Gastroesophageal sphincter (tissue), 4 donors: ENCODE measurements around the gene UGGT1. TPM values are rescaled to one million over a fixed set of nuclear protein-coding genes. Genes with fewer than 3 reads are reported as not detected.

Source experiments
- ATAC-seq: fragments of 150-250 bp; one replicate; pipeline ENCODE4 v1.9.1; 2016; ENCODE audit warnings: mild to moderate bottlenecking, moderate library complexity
- H3K27ac ChIP-seq, 4 donors: fragments of 200-600 bp; sonication (generic) in 3 of 4; 1 replicate in 3 of 4; 2 replicates in 1 of 4; pipeline ENCODE4 v1.5.1; 2016 to 2019
- H3K27me3 ChIP-seq: fragments of 200-600 bp; sonication (generic); one replicate; pipeline ENCODE4 v1.5.1; 2019
- H3K36me3 ChIP-seq, 2 donors: fragments of 200-600 bp; sonication (generic); one replicate each; pipeline ENCODE4 v1.5.1; 2019; ENCODE audit warnings: control low read depth in 1 of 2
- H3K4me1 ChIP-seq, 3 donors: fragments of 200-600 bp; sonication (generic); 1 replicate in 2 of 3; 2 replicates in 1 of 3; pipeline ENCODE4 v1.5.1; 2016 to 2019; ENCODE audit warnings: control low read depth in 2 of 3
- H3K4me3 ChIP-seq, 2 donors: fragments of 200-600 bp; sonication (generic); one replicate each; pipeline ENCODE4 v1.5.1; 2019; ENCODE audit warnings: mild to moderate bottlenecking in 1 of 2, moderate library complexity in 1 of 2
- H3K9me3 ChIP-seq, 3 donors: fragments of 200-600 bp; sonication (generic); one replicate each; pipeline ENCODE4 v1.5.1; 2017 to 2019; ENCODE audit warnings: control low read depth in 2 of 3
- EP300 ChIP-seq: sonication (generic); formaldehyde crosslinking; IDR thresholded peaks from one replicate; pipeline ENCODE4 v1.6.1; 2017; ENCODE audit warnings: antibody characterized with exemption, mild to moderate bottlenecking
- POLR2A ChIP-seq, 2 donors: fragments of 450-650 bp; IDR thresholded peaks; one replicate each; pipeline ENCODE4 v1.6.1; 2017; ENCODE audit warnings: antibody characterized with exemption in 2 of 2, mild to moderate bottlenecking in 2 of 2, moderate library complexity in 1 of 2
- POLR2AphosphoS5 ChIP-seq: sonication (generic); formaldehyde crosslinking; IDR thresholded peaks from one replicate; pipeline ENCODE4 v1.6.1; 2017; ENCODE audit warnings: antibody characterized with exemption
- WGBS, 2 donors: methylation state at CpG; one replicate each; pipeline ENCODE4 v1.1.5; 2018; ENCODE audit warnings: low coverage in 1 of 2; 5-methylcytosine and 5-hydroxymethylcytosine counted together
- total RNA-seq, 4 donors: library from RNA; depleted of rRNA; stranded (reverse); fragments of >200 nt; gene quantifications; one replicate each; pipeline ENCODE4 v1.1.0, GENCODE V29; 2016
- TF ChIP-seq, protein P1 (sequence below), 4 experiments: fragments of 200-600 bp in 2 of 4; fragments of 450-650 bp in 2 of 4; sonication (generic) in 1 of 4; IDR thresholded peaks; one replicate each; pipeline ENCODE4 v1.5.1; 2017 to 2019; ENCODE audit warnings: antibody characterized with exemption in 4 of 4, mild to moderate bottlenecking in 2 of 4, moderate library complexity in 2 of 4

Gene UGGT1
- total RNA-seq, 4 donors from 2014 or later = 35.5 to 55.4 (median 43.4) TPM

DNA sequence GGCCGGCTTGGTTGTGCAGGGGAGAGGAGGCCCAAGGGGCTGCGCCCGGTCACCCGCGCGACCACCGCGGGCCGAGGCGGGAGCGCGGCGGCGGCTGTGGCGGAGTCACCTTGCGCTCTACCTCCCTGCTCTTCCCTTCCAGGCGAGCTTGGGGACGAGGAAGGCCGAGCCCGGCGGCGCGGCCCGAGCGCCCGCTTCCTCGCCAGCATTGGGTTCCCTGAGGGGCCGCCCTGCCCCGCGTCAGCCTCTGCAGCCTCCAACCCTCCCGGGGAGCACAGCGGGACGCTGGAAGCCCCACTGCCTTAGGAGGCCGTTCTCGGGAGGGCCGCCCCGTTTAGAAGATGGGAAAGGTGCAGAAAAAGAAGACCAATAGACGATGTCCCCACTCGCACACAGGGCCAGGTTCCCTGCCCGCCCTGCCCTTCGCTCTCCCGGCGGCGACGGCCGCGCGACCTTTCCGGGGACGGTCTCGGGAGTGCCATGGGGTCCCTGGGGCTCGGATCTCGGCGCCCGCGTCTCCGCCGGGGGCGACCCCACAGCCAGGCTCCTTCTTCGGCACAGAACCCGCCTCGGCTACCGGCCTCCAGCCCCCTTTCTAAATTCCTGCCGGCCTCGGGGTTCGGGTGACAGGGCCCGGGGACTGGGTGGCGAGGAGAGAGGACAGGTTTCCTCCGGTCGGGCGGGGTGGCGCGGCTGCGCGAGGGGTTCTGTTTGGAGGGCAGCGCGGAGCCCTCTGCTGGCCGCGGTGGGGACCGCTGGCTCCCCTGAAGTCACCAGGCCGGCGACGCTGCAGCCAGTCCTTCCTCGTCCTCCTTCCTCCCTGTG is 142.2 kb downstream of the UGGT1 start:
- Histone ChIP-seq H3K4me1 (peaks cover 0 to 28% (median 3%) of the 10 kb centered on the region in 3 donors), H3K27ac (peak overlapping the region in 3 of 4 donors; percentile 55 to 81 (median 61)), H3K27me3 (no peaks in the 10 kb centered on the region), H3K4me3 (peak overlapping the region; percentile 54 to 70), H3K36me3 (no peaks in the 10 kb centered on the region), H3K9me3 (no peaks in the 10 kb centered on the region)
- TF ChIP-seq POLR2A (IDR thresholded peaks at IDR 0.05) = no peak
- TF ChIP-seq, protein P1, sequence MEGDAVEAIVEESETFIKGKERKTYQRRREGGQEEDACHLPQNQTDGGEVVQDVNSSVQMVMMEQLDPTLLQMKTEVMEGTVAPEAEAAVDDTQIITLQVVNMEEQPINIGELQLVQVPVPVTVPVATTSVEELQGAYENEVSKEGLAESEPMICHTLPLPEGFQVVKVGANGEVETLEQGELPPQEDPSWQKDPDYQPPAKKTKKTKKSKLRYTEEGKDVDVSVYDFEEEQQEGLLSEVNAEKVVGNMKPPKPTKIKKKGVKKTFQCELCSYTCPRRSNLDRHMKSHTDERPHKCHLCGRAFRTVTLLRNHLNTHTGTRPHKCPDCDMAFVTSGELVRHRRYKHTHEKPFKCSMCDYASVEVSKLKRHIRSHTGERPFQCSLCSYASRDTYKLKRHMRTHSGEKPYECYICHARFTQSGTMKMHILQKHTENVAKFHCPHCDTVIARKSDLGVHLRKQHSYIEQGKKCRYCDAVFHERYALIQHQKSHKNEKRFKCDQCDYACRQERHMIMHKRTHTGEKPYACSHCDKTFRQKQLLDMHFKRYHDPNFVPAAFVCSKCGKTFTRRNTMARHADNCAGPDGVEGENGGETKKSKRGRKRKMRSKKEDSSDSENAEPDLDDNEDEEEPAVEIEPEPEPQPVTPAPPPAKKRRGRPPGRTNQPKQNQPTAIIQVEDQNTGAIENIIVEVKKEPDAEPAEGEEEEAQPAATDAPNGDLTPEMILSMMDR (IDR thresholded peaks at IDR 0.05) = peak in 3 of 4 experiments; percentile 84 to 95 (median 88)
- 0% methylated on average over 1 of the region's 84 CpGs; no CpG with 5 or more reads in 1 of the 2 donors for WGBS, 2 donors
- ATAC-seq = peak; percentile 96

DNA sequence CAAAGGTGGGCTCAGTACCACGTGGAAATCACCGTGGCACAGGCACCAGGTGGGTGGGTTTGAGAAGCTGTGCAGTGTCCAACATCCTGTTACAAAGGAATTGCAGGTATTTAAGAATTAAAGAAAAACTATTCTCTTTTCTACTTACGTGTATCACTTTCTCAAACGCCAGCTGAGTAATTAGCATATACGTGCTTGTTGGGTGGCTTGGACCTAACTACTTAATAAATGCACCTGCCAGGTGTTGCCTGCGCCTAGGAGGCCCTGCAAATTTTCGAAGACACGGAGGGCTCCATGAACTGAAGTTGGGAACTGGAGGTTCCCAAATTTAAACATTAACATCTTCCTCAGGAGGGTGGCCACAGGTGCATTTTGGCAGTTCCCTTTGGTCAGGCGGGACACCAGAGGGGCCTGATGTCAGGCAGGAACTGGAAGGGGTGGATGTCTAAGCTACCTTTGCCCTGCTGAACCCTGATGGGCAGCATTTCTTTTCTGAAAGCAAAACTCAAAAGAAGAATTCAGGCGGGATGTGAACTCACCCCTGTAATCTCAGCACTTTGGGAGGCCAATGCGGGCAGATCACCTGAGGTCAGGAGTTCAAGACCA is 142.9 kb downstream of the UGGT1 start:
- Histone ChIP-seq H3K4me1 (peaks cover 0 to 28% (median 3%) of the 10 kb centered on the region in 3 donors), H3K4me3 (peak overlapping the region in 1 of 2 donors; percentile 70), H3K9me3 (no peaks in the 10 kb centered on the region), H3K27ac (no peak overlapping the region), H3K27me3 (no peaks in the 10 kb centered on the region), H3K36me3 (no peaks in the 10 kb centered on the region)
- no peak for ATAC-seq
- WGBS, 2 donors = 22 to 61% methylated on average over 6 of the region's 11 CpGs
- TF ChIP-seq POLR2AphosphoS5 (no peak), POLR2A (IDR thresholded peaks at IDR 0.05) (no peak), EP300 (no peak)
- TF ChIP-seq, protein P1 (IDR thresholded peaks at IDR 0.05) = no peak

DNA sequence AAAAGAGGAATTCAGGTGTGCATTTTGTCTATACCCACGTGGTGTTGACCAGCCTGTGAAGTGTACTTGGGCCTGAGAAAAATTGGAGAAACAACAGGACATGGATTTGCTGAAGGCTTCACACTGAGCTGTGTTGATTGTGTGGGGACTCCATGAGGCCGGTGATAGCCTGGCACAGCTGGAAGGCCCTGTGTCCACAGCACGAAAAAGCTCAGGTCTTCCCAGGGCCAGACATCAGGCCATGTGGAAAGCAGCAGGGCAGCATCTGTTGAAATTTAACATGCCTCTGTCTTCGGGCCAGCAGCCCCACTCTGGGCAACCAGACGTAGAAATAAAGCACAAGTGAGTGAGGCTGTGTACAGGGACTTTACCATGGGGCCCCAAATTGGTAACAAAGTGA is 143.6 kb downstream of the UGGT1 start:
- Histone ChIP-seq H3K9me3 (no peaks in the 10 kb centered on the region), H3K4me3 (no peak overlapping the region), H3K4me1 (peaks cover 0 to 28% (median 3%) of the 10 kb centered on the region in 3 donors), H3K36me3 (no peaks in the 10 kb centered on the region), H3K27me3 (no peaks in the 10 kb centered on the region), H3K27ac (no peak overlapping the region)
- ATAC-seq = no peak
- TF ChIP-seq, protein P1 (IDR thresholded peaks at IDR 0.05) = no peak
- TF ChIP-seq POLR2A (IDR thresholded peaks at IDR 0.05) (no peak), POLR2AphosphoS5 (no peak), EP300 (no peak)
- WGBS, 2 donors = 83 to 92% methylated on average over 2 to 3 of the region's 5 CpGs

DNA sequence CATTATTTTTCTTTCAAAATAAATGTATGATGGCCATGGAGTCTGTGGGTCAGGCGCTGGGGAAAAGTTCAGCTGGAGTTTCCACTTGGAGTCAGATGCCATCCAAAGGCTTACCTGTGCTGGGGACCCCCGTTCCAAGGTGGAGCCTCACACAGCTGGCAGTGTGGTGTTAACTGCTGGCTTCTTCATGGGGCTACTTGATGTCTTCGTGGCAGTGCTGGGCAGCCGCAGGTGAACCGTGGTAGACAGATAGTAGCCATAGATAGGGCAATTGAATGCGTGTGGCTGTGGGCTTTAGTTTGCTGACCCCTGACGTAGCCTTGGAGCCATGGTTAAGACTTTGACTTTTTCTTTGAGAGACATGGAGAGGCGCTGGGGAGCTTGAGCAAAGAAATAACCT is 144.6 kb downstream of the UGGT1 start:
- Histone ChIP-seq H3K9me3 (no peaks in the 10 kb centered on the region), H3K4me1 (peaks cover 0 to 28% (median 3%) of the 10 kb centered on the region in 3 donors), H3K36me3 (no peaks in the 10 kb centered on the region), H3K4me3 (no peak overlapping the region), H3K27me3 (no peaks in the 10 kb centered on the region), H3K27ac (no peak overlapping the region)
- ATAC-seq = no peak
- WGBS, 2 donors = 87 to 91% methylated on average over 3 of the region's 8 CpGs
- TF ChIP-seq POLR2AphosphoS5 (no peak), POLR2A (IDR thresholded peaks at IDR 0.05) (no peak), EP300 (no peak)
- TF ChIP-seq, protein P1 (IDR thresholded peaks at IDR 0.05) = no peak
